ENCODE data around the gene VAC14.

The VAC14 gene

GRCh38 chr16:70784692-70785555 is 16.0 kb downstream of the VAC14 start:
- no peak overlapping the region for H3K9ac ChIP-seq (ENCODE audit: low read depth, low read length)
- H3K4me1 ChIP-seq (ENCODE audit: control insufficient read depth, insufficient read depth, low read length), result no peaks in the 10 kb centered on the region
- H3K27ac ChIP-seq (ENCODE audit: low read depth, low read length), result no peak overlapping the region
- H3K4me3 ChIP-seq (ENCODE audit: low read depth, low read length), result no peak overlapping the region
- peaks cover 3% of the 10 kb centered on the region; the same call in 1 of the 2 replicates for H3K9me3 ChIP-seq (ENCODE audit: control insufficient read depth, insufficient read depth, low read length)
- H3K27me3 ChIP-seq (ENCODE audit: control insufficient read depth, insufficient read depth, low read length), result no peaks in the 10 kb centered on the region
- H3K36me3 ChIP-seq (ENCODE audit: control insufficient read depth, insufficient read depth, low read length), result peaks cover 71% of the 10 kb centered on the region

GRCh38 chr16:70782237-70782636 is 18.7 kb downstream of the VAC14 start:
- no peaks in the 10 kb centered on the region for H3K27me3 ChIP-seq (ENCODE audit: control insufficient read depth, insufficient read depth, low read length)
- no peaks in the 10 kb centered on the region for H3K4me1 ChIP-seq (ENCODE audit: control insufficient read depth, insufficient read depth, low read length)
- H3K4me3 ChIP-seq (ENCODE audit: low read depth, low read length), result no peak overlapping the region
- no peak overlapping the region for H3K9ac ChIP-seq (ENCODE audit: low read depth, low read length)
- H3K27ac ChIP-seq (ENCODE audit: low read depth, low read length), result no peak overlapping the region
- H3K36me3 ChIP-seq (ENCODE audit: control insufficient read depth, insufficient read depth, low read length), result peaks cover 81% of the 10 kb centered on the region
- H3K9me3 ChIP-seq (ENCODE audit: control insufficient read depth, insufficient read depth, low read length), result peaks cover 3% of the 10 kb centered on the region; the same call in 1 of the 2 replicates

DNA sequence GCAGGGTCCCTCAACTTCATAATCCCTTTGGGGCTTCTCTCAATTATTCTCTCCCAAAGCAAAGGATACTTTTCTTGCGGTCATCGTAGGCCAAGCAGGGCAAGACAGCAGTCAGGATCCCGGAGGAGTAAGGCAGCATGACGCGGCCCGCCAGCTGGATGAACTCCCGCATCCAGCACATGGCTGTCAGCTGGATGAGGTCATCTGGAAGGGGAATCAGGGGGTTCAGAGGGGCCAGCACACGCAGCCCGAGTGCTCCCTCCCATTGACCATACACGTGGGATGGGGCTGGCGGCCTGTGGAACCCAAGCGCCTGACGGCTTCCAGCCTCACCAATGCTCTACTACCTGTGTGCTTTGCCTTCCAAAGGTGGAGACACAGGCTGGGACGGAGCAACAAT is 19.2 kb downstream of the VAC14 start:
- no peak overlapping the region for H3K9ac ChIP-seq (ENCODE audit: low read depth, low read length)
- peaks cover 3% of the 10 kb centered on the region; the same call in 1 of the 2 replicates for H3K9me3 ChIP-seq (ENCODE audit: control insufficient read depth, insufficient read depth, low read length)
- H3K27ac ChIP-seq (ENCODE audit: low read depth, low read length), result no peak overlapping the region
- H3K4me3 ChIP-seq (ENCODE audit: low read depth, low read length), result no peak overlapping the region
- H3K36me3 ChIP-seq (ENCODE audit: control insufficient read depth, insufficient read depth, low read length), result peaks cover 79% of the 10 kb centered on the region
- no peaks in the 10 kb centered on the region for H3K4me1 ChIP-seq (ENCODE audit: control insufficient read depth, insufficient read depth, low read length)
- no peaks in the 10 kb centered on the region for H3K27me3 ChIP-seq (ENCODE audit: control insufficient read depth, insufficient read depth, low read length)

DNA sequence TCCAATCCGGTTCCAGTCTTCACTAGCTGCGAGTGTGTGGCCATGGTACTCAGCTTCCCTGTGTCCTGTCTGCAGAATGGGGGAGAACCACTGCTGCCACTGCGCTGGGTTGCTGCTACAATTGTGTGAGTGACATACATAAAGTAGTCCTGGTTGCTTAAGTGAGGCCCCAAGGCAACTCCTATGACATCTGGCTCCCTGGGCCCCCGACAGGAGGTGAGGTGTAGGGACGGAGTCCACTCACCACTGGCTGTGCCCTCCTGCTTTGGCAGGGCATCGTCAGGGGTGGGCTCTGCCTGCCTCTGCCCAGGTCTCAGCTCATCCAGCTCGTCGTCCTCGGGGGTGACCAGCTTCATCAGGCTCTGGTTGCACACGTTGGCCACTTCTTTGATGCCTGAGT is 20.4 kb downstream of the VAC14 start:
- Histone ChIP-seq H3K9me3 (ENCODE audit: control insufficient read depth, insufficient read depth, low read length) (peaks cover 3% of the 10 kb centered on the region; the same call in 1 of the 2 replicates), H3K4me1 (ENCODE audit: control insufficient read depth, insufficient read depth, low read length) (no peaks in the 10 kb centered on the region), H3K27ac (ENCODE audit: low read depth, low read length) (no peak overlapping the region), H3K9ac (ENCODE audit: low read depth, low read length) (no peak overlapping the region), H3K4me3 (ENCODE audit: low read depth, low read length) (no peak overlapping the region), H3K36me3 (ENCODE audit: control insufficient read depth, insufficient read depth, low read length) (peaks cover 68% of the 10 kb centered on the region), H3K27me3 (ENCODE audit: control insufficient read depth, insufficient read depth, low read length) (no peaks in the 10 kb centered on the region)

DNA sequence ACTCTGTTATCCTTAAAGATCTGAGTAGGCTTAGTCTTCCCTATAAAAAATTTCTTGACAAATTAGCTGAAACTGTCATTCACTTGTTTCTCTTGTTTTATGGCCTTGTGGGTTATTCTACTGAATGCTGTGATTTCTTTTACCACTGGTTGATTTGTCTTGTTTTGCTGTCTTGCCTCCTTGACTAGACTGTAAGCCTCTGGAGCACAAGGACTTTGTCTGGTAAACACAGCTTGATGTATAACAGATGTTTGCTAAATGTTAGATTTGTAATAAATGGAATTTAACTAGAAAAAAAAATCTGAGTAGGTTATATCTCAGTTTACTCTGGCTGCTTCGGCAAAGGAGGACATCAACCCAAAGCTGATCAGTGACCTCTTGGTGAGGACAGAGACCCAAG is 21.6 kb downstream of the VAC14 start:
- H3K9me3 ChIP-seq (ENCODE audit: control insufficient read depth, insufficient read depth, low read length), result peaks cover 3% of the 10 kb centered on the region; the same call in 1 of the 2 replicates
- no peaks in the 10 kb centered on the region for H3K27me3 ChIP-seq (ENCODE audit: control insufficient read depth, insufficient read depth, low read length)
- no peak overlapping the region for H3K9ac ChIP-seq (ENCODE audit: low read depth, low read length)
- peaks cover 56% of the 10 kb centered on the region for H3K36me3 ChIP-seq (ENCODE audit: control insufficient read depth, insufficient read depth, low read length)
- no peaks in the 10 kb centered on the region for H3K4me1 ChIP-seq (ENCODE audit: control insufficient read depth, insufficient read depth, low read length)
- no peak overlapping the region for H3K4me3 ChIP-seq (ENCODE audit: low read depth, low read length)
- peak overlapping the region; percentile 3 for H3K27ac ChIP-seq (ENCODE audit: low read depth, low read length)

GRCh38 chr16:70778901-70779309 is 22.1 kb downstream of the VAC14 start:
- Histone ChIP-seq H3K9me3 (ENCODE audit: control insufficient read depth, insufficient read depth, low read length) (peaks cover 3% of the 10 kb centered on the region; the same call in 1 of the 2 replicates), H3K4me3 (ENCODE audit: low read depth, low read length) (no peak overlapping the region), H3K9ac (ENCODE audit: low read depth, low read length) (no peak overlapping the region), H3K4me1 (ENCODE audit: control insufficient read depth, insufficient read depth, low read length) (no peaks in the 10 kb centered on the region), H3K27ac (ENCODE audit: low read depth, low read length) (no peak overlapping the region), H3K27me3 (ENCODE audit: control insufficient read depth, insufficient read depth, low read length) (no peaks in the 10 kb centered on the region), H3K36me3 (ENCODE audit: control insufficient read depth, insufficient read depth, low read length) (peaks cover 51% of the 10 kb centered on the region)

- no peak overlapping the region for H3K4me3 ChIP-seq (ENCODE audit: low read depth, low read length)
- H3K27me3 ChIP-seq (ENCODE audit: control insufficient read depth, insufficient read depth, low read length), result no peaks in the 10 kb centered on the region
- peaks cover 45% of the 10 kb centered on the region for H3K36me3 ChIP-seq (ENCODE audit: control insufficient read depth, insufficient read depth, low read length)
- H3K4me1 ChIP-seq (ENCODE audit: control insufficient read depth, insufficient read depth, low read length), result no peaks in the 10 kb centered on the region
- peaks cover 3% of the 10 kb centered on the region; the same call in 1 of the 2 replicates for H3K9me3 ChIP-seq (ENCODE audit: control insufficient read depth, insufficient read depth, low read length)
- H3K27ac ChIP-seq (ENCODE audit: low read depth, low read length), result no peak overlapping the region
- H3K9ac ChIP-seq (ENCODE audit: low read depth, low read length), result no peak overlapping the region
These were observed 23.0 kb downstream of the VAC14 start for GRCh38 chr16:70777973-70778406.

DNA sequence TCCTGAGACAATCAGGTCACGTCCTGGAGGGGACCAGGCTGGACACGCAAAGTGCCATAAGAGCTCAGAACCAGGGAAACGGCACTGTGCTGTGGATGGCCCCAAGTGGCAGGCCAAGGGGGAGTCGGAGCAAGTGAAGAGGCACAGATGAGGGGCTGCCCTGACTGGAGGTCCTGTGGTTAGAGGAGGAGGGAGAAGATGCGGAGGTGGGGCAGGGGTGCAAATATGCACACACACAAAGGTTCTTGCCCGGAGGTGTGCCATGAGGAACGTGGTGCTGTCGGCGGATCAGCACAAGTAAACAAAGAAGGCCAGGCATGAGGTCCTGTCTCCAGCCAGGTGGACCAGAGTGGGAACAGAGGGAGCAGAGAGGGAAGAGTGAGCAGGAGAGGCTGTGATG is 23.5 kb downstream of the VAC14 start:
- Histone ChIP-seq H3K9me3 (ENCODE audit: control insufficient read depth, insufficient read depth, low read length) (peaks cover 3% of the 10 kb centered on the region; the same call in 1 of the 2 replicates), H3K27ac (ENCODE audit: low read depth, low read length) (no peak overlapping the region), H3K9ac (ENCODE audit: low read depth, low read length) (no peak overlapping the region), H3K36me3 (ENCODE audit: control insufficient read depth, insufficient read depth, low read length) (peaks cover 40% of the 10 kb centered on the region), H3K27me3 (ENCODE audit: control insufficient read depth, insufficient read depth, low read length) (no peaks in the 10 kb centered on the region), H3K4me3 (ENCODE audit: low read depth, low read length) (no peak overlapping the region), H3K4me1 (ENCODE audit: control insufficient read depth, insufficient read depth, low read length) (no peaks in the 10 kb centered on the region)

DNA sequence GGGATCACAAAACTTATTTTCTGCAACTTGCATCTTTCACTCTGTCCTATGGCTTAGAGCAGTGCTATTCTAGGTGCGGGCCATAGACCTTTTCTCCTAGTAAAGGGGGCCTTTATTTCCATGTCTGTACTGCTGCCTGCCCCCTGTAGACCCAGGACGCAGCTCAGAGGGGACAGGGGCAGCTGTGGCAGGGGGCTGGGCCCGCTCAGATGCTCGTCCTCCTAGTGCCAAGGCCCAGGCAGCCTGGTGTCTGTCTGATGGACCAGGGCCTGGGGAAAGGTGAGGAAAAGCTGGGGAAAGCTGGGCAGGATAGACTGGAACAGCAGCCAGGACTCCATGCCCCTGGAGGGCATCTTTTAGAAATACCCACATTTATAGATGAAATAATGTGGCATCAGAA is 25.6 kb downstream of the VAC14 start:
- H3K27ac ChIP-seq (ENCODE audit: low read depth, low read length), result no peak overlapping the region
- no peak overlapping the region for H3K4me3 ChIP-seq (ENCODE audit: low read depth, low read length)
- no peaks in the 10 kb centered on the region for H3K27me3 ChIP-seq (ENCODE audit: control insufficient read depth, insufficient read depth, low read length)
- no peak overlapping the region for H3K9ac ChIP-seq (ENCODE audit: low read depth, low read length)
- peaks cover 37% of the 10 kb centered on the region for H3K36me3 ChIP-seq (ENCODE audit: control insufficient read depth, insufficient read depth, low read length)
- H3K4me1 ChIP-seq (ENCODE audit: control insufficient read depth, insufficient read depth, low read length), result no peaks in the 10 kb centered on the region
- H3K9me3 ChIP-seq (ENCODE audit: control insufficient read depth, insufficient read depth, low read length), result no peaks in the 10 kb centered on the region

DNA sequence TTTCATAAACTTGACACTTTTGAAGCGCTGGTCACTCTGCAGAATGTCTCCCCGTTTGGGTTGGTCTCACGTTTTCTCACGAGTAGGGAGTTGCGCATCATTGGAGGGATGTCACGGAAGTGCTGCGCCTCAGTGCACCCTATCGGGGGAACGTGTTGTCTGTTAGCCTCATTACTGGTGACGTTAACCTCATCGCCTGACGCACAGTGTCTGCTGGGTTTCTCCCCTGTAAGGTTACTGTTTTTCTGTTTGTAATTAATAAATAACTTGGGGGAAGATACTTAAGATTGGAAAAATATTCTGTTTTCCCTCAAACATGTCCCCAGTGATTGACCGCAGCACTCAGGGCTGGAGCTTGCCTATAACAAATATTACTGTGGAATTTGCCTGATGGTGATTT is 26.7 kb downstream of the VAC14 start:
- Histone ChIP-seq H3K27ac (ENCODE audit: low read depth, low read length) (no peak overlapping the region), H3K27me3 (ENCODE audit: control insufficient read depth, insufficient read depth, low read length) (no peaks in the 10 kb centered on the region), H3K4me3 (ENCODE audit: low read depth, low read length) (no peak overlapping the region), H3K36me3 (ENCODE audit: control insufficient read depth, insufficient read depth, low read length) (peaks cover 32% of the 10 kb centered on the region), H3K9me3 (ENCODE audit: control insufficient read depth, insufficient read depth, low read length) (no peaks in the 10 kb centered on the region), H3K4me1 (ENCODE audit: control insufficient read depth, insufficient read depth, low read length) (no peaks in the 10 kb centered on the region), H3K9ac (ENCODE audit: low read depth, low read length) (no peak overlapping the region)

GRCh38 chr16:70772493-70772892 is 28.5 kb downstream of the VAC14 start:
- Histone ChIP-seq H3K36me3 (ENCODE audit: control insufficient read depth, insufficient read depth, low read length) (peaks cover 29% of the 10 kb centered on the region), H3K9me3 (ENCODE audit: control insufficient read depth, insufficient read depth, low read length) (no peaks in the 10 kb centered on the region), H3K27ac (ENCODE audit: low read depth, low read length) (no peak overlapping the region), H3K9ac (ENCODE audit: low read depth, low read length) (no peak overlapping the region), H3K4me3 (ENCODE audit: low read depth, low read length) (no peak overlapping the region), H3K27me3 (ENCODE audit: control insufficient read depth, insufficient read depth, low read length) (no peaks in the 10 kb centered on the region), H3K4me1 (ENCODE audit: control insufficient read depth, insufficient read depth, low read length) (no peaks in the 10 kb centered on the region)

Data from HUES48 (cell line).